Keratinocyte (primary cell): ENCODE data around the gene RAB30. TPM values are rescaled to one million over a fixed set of nuclear protein-coding genes. Genes with fewer than 3 reads are reported as not detected.

Source experiments
- DNase-seq: peaks from one replicate; pipeline ENCODE4 v3.0.0-alpha.2; 2011; ENCODE audit warnings: low read depth, missing footprints, low spot score
- FAIRE-seq: peaks from 2 replicates; lab custom pipeline; 2011; peaks lifted over from hg19 to GRCh38; lab: Jason Lieb, UNC
- H2AFZ ChIP-seq: 2 replicates; pipeline ENCODE4 v1.6.0; 2012; ENCODE audit warnings: low read length, control low read depth, inconsistent platforms; ENCODE audit not compliant: control insufficient read depth
- H3K27ac ChIP-seq: 2 replicates; pipeline ENCODE4 v1.5.1; 2011; ENCODE audit warnings: low read length; ENCODE audit not compliant: control insufficient read depth, insufficient read depth
- H3K27me3 ChIP-seq: 3 replicates; pipeline ENCODE4 v1.6.0; 2011; ENCODE audit warnings: low read length; ENCODE audit not compliant: control insufficient read depth, insufficient read depth; ENCODE audit errors: extremely low read depth
- H3K36me3 ChIP-seq, 2 experiments: 2 replicates in 1 of 2; 3 replicates in 1 of 2; pipeline ENCODE4 v1.5.1; 2011; ENCODE audit warnings: low read length in 2 of 2, mild to moderate bottlenecking in 1 of 2; ENCODE audit not compliant: control insufficient read depth in 2 of 2, insufficient read depth in 2 of 2; ENCODE audit errors: extremely low read depth in 1 of 2
- H3K4me1 ChIP-seq: 3 replicates; pipeline ENCODE4 v1.5.1; 2011; ENCODE audit warnings: low read length; ENCODE audit not compliant: control insufficient read depth, insufficient read depth; ENCODE audit errors: extremely low read depth
- H3K4me2 ChIP-seq: 3 replicates; pipeline ENCODE4 v1.6.0; 2011; ENCODE audit warnings: low read depth, low read length; ENCODE audit not compliant: control insufficient read depth, insufficient read depth; ENCODE audit errors: extremely low read depth
- H3K4me3 ChIP-seq, 3 experiments: fragments of 200-600 bp in 1 of 3; sonication (generic) in 1 of 3; 2 replicates in 2 of 3; 3 replicates in 1 of 3; pipeline ENCODE4 v1.5.1; 2011 to 2016; ENCODE audit warnings: low read length in 3 of 3, mild to moderate bottlenecking in 3 of 3, control low read depth in 2 of 3, inconsistent platforms in 1 of 3, low read depth in 1 of 3, mixed read lengths in 1 of 3, mixed run types in 1 of 3, moderate library complexity in 1 of 3; ENCODE audit not compliant: control insufficient read depth in 2 of 3, insufficient read depth in 2 of 3; ENCODE audit errors: extremely low read depth in 1 of 3
- H3K79me2 ChIP-seq: 2 replicates; pipeline ENCODE4 v1.6.0; 2012; ENCODE audit warnings: low read length; ENCODE audit not compliant: control insufficient read depth, insufficient read depth
- H3K9ac ChIP-seq: 3 replicates; pipeline ENCODE4 v1.6.0; 2011; ENCODE audit warnings: low read length; ENCODE audit not compliant: control insufficient read depth, insufficient read depth; ENCODE audit errors: extremely low read depth
- H3K9me1 ChIP-seq: 3 replicates; pipeline ENCODE4 v1.6.0; 2011; ENCODE audit warnings: low read length; ENCODE audit not compliant: control insufficient read depth, insufficient read depth; ENCODE audit errors: extremely low read depth
- H3K9me3 ChIP-seq: 2 replicates; pipeline ENCODE4 v1.5.1; 2012; ENCODE audit warnings: low read depth, low read length; ENCODE audit not compliant: control insufficient read depth
- H4K20me1 ChIP-seq: 3 replicates; pipeline ENCODE4 v1.6.0; 2011; ENCODE audit warnings: low read length; ENCODE audit not compliant: control insufficient read depth, insufficient read depth; ENCODE audit errors: extremely low read depth
- CTCF ChIP-seq, 3 experiments: IDR thresholded peaks in 1 of 3; conservative IDR thresholded peaks in 1 of 3; optimal IDR thresholded peaks in 1 of 3; 2 replicates in 2 of 3; 3 replicates in 1 of 3; pipeline versions ENCODE3 to v1.5.1; 2011; ENCODE audit warnings: low read length in 3 of 3, mild to moderate bottlenecking in 3 of 3, moderate library complexity in 2 of 3, control low read depth in 1 of 3, inconsistent platforms in 1 of 3; ENCODE audit not compliant: insufficient read depth in 2 of 3; ENCODE audit errors: extremely low read depth in 1 of 3
- EZH2 ChIP-seq: IDR thresholded peaks from one replicate; pipeline ENCODE4 v1.6.1; 2012; ENCODE audit warnings: inconsistent platforms, mild to moderate bottlenecking, low read length, moderate library complexity
- dilution Hi-C: fragments of 300-500 bp; cut with MboI; formaldehyde crosslinking; loops from one replicate; pipeline ENCODE4 v1.7.0; 2020; ENCODE audit warnings: low sequenced_read_pairs; ENCODE audit not compliant: extremely low pct_ligation_motif_present
- polyA plus RNA-seq, 5 experiments: library from polyadenylated mRNA; depleted of rRNA in 3 of 5; stranded (reverse) in 3 of 5; stranded (forward) in 1 of 5; unstranded in 1 of 5; fragments of >200 nt; gene quantifications; 1 replicate in 1 of 5; 2 replicates in 3 of 5; 3 replicates in 1 of 5; pipeline versions ENCODE4 v1.2.1 to v1.2.3, GENCODE V29; 2011 to 2012; ENCODE audit warnings: missing spikeins in 2 of 5, low read depth in 1 of 5, low replicate concordance in 1 of 5

RAB30 gene
- polyA plus RNA-seq, 1 donor (not counting 4 experiments of a cell fraction or from before 2014, with no cell fraction given) = 9.3 TPM

- no peaks in the 10 kb centered on the region for H3K79me2 ChIP-seq
- H2AFZ ChIP-seq = no peak overlapping the region
- H4K20me1 ChIP-seq = no peaks in the 10 kb centered on the region
- H3K9me3 ChIP-seq = no peaks in the 10 kb centered on the region
- H3K4me3 ChIP-seq = no peak overlapping the region
- TF ChIP-seq EZH2 = no peak
- no peak for TF ChIP-seq CTCF (optimal IDR thresholded peaks at IDR 0.05 in 1 of 3, IDR thresholded peaks at IDR 0.05 in 1 of 3, conservative IDR thresholded peaks at IDR 0.05 in 1 of 3; ENCODE audit: extremely low read depth in 1 of 3, insufficient read depth in 2 of 3, low read length in 3 of 3)
- H3K27ac ChIP-seq = no peak overlapping the region
- dilution Hi-C loops = no loop called here
- H3K36me3 ChIP-seq = peaks cover 0 to 4% of the 10 kb centered on the region in 2 experiments
- no peaks in the 10 kb centered on the region for H3K27me3 ChIP-seq
- no peak overlapping the region for H3K4me2 ChIP-seq
- no peaks in the 10 kb centered on the region for H3K9me1 ChIP-seq
- peaks cover 33% of the 10 kb centered on the region for H3K4me1 ChIP-seq
- no peak overlapping the region for H3K9ac ChIP-seq
- no peak for DNase-seq
- FAIRE-seq = no peak
Measured at GRCh38 chr11:82995235-82995634, 76.5 kb downstream of the RAB30 start.

- no peak for DNase-seq
- dilution Hi-C loops = no loop called here
- Histone ChIP-seq H3K9ac (no peak overlapping the region), H3K36me3 (peaks cover 0 to 4% of the 10 kb centered on the region in 2 experiments), H3K27ac (no peak overlapping the region), H3K4me2 (peak overlapping the region; percentile 18), H3K9me3 (no peaks in the 10 kb centered on the region), H3K79me2 (no peaks in the 10 kb centered on the region), H4K20me1 (no peaks in the 10 kb centered on the region), H3K4me3 (no peak overlapping the region), H3K4me1 (peaks cover 33% of the 10 kb centered on the region), H3K9me1 (no peaks in the 10 kb centered on the region), H2AFZ (no peak overlapping the region), H3K27me3 (no peaks in the 10 kb centered on the region)
- TF ChIP-seq CTCF (optimal IDR thresholded peaks at IDR 0.05 in 1 of 3, IDR thresholded peaks at IDR 0.05 in 1 of 3, conservative IDR thresholded peaks at IDR 0.05 in 1 of 3; ENCODE audit: extremely low read depth in 1 of 3, insufficient read depth in 2 of 3, low read length in 3 of 3) (no peak), EZH2 (no peak)
- FAIRE-seq = no peak
Measured at GRCh38 chr11:82994604-82995230, 77.0 kb downstream of the RAB30 start.
